K562 (cell line): ENCODE results near the gene NKIRAS1. TPM values are rescaled to one million over a fixed set of nuclear protein-coding genes. Genes with fewer than 3 reads are reported as not detected.

Source experiments
- ATAC-seq: fragments of 200-7000 bp; cut with Tn5 transposase; 3 replicates; pipeline ENCODE4 v1.9.1; 2020; ENCODE audit warnings: moderate library complexity
- BruUV-seq: library from RNA; stranded (reverse); fragments of 400-500 nt; replicated peaks from 2 replicates; lab custom pipeline; 2021; lab: Mats Ljungman, UMichigan
- CTCF ChIA-PET: fragments of 300-600 bp; formaldehyde crosslinking; extraction: SDS; loops from one replicate; lab custom pipeline; 2021; ENCODE audit warnings: low intra/inter-chr PET ratio; lab: Yijun Ruan, JAX
- POLR2A ChIA-PET: fragments of 300-600, 350-650 bp; sonication (Branson Sonifier 250); formaldehyde crosslinking; extraction: SDS; loops from one replicate; lab custom pipeline; 2021; ENCODE audit warnings: antibody characterized with exemption, inconsistent platforms; lab: Yijun Ruan, JAX
- DNase-seq, 4 experiments: peaks; one replicate each; pipeline versions ENCODE4 v3.0.0 to v3.0.0-alpha.2; 2011 to 2018; ENCODE audit warnings: low spot score in 3 of 4, mixed read lengths in 3 of 4; ENCODE audit errors: extremely low read depth in 1 of 4
- FAIRE-seq: peaks from 2 replicates; lab custom pipeline; 2011; peaks lifted over from hg19 to GRCh38; lab: Jason Lieb, UNC
- H2AFZ ChIP-seq: 2 replicates; pipeline ENCODE4 v1.6.0; 2011; ENCODE audit warnings: low read depth, low read length, control low read depth, inconsistent platforms
- H3K27ac ChIP-seq: fragments of 200-600 bp; 3 replicates; pipeline ENCODE4 v1.8.0; 2011; ENCODE audit warnings: low read depth, mild to moderate bottlenecking, control low read depth, inconsistent platforms, low read length, moderate library complexity, mixed read lengths; ENCODE audit errors: extremely low read depth
- H3K27me3 ChIP-seq, 2 experiments: fragments of 300-600 bp in 1 of 2; 2 replicates in 1 of 2; 3 replicates in 1 of 2; pipeline versions ENCODE4 v1.6.0 to v1.8.0; 2011; ENCODE audit warnings: inconsistent platforms in 2 of 2, low read length in 2 of 2, mild to moderate bottlenecking in 1 of 2, mixed read lengths in 1 of 2, moderate library complexity in 1 of 2; ENCODE audit not compliant: control insufficient read depth in 2 of 2, insufficient read depth in 2 of 2
- H3K36me3 ChIP-seq: fragments of 300-600 bp; 3 replicates; pipeline ENCODE4 v1.8.0; 2011; ENCODE audit warnings: mild to moderate bottlenecking, low read length, inconsistent platforms; ENCODE audit not compliant: control insufficient read depth, insufficient read depth
- H3K4me1 ChIP-seq, 2 experiments: fragments of 200-600 bp in 1 of 2; replicated peaks in 1 of 2; 2 replicates in 1 of 2; 3 replicates in 1 of 2; pipeline versions ENCODE4 v1.5.1 to v1.8.0; 2011; ENCODE audit warnings: inconsistent platforms in 2 of 2, low read length in 2 of 2, mild to moderate bottlenecking in 1 of 2, mixed read lengths in 1 of 2, moderate library complexity in 1 of 2; ENCODE audit not compliant: control insufficient read depth in 2 of 2, insufficient read depth in 2 of 2
- H3K4me2 ChIP-seq: 2 replicates; pipeline ENCODE4 v1.6.1; 2011; ENCODE audit warnings: low read length, control low read depth, inconsistent platforms, mixed read lengths; ENCODE audit not compliant: insufficient read depth
- H3K4me3 ChIP-seq: fragments of 200-600 bp; sonication (generic), shearing (Covaris generic); 2 replicates; pipeline ENCODE4 v1.5.1; 2016; ENCODE audit warnings: control low read depth, inconsistent platforms
- H3K79me2 ChIP-seq: fragments of 200-600 bp; 3 replicates; pipeline ENCODE4 v1.8.0; 2011; ENCODE audit warnings: low read length, inconsistent platforms; ENCODE audit not compliant: control insufficient read depth, insufficient read depth
- H3K9ac ChIP-seq, 2 experiments: 2 replicates each; pipeline versions ENCODE4 v1.6.0 to v1.6.1; 2011; ENCODE audit warnings: low read depth in 2 of 2, low read length in 2 of 2, control low read depth in 1 of 2, inconsistent platforms in 1 of 2, mild to moderate bottlenecking in 1 of 2, mixed read lengths in 1 of 2; ENCODE audit not compliant: insufficient read depth in 1 of 2
- H3K9me1 ChIP-seq: one replicate; pipeline ENCODE4 v1.6.0; 2011; ENCODE audit warnings: inconsistent platforms, mild to moderate bottlenecking, low read length, moderate library complexity; ENCODE audit not compliant: control insufficient read depth, insufficient read depth
- H3K9me3 ChIP-seq: replicated peaks from 2 replicates; pipeline ENCODE4 v1.5.1; 2011; ENCODE audit warnings: low read depth, low read length, inconsistent platforms; ENCODE audit not compliant: control insufficient read depth, insufficient read depth
- H4K20me1 ChIP-seq: replicated peaks from 2 replicates; pipeline ENCODE4 v1.6.1; 2011; ENCODE audit warnings: low read length, inconsistent platforms, mixed read lengths; ENCODE audit not compliant: control insufficient read depth, insufficient read depth
- CREM ChIP-seq: IDR thresholded peaks from 2 replicates; pipeline ENCODE4 v1.6.1; 2014; ENCODE audit warnings: antibody characterized with exemption, low read depth
- CTCF ChIP-seq, 3 experiments: IDR thresholded peaks in 2 of 3; conservative IDR thresholded peaks in 1 of 3; 2 replicates each; pipeline ENCODE4 v1.5.1; 2011 to 2012; ENCODE audit warnings: low read length in 3 of 3, mild to moderate bottlenecking in 3 of 3, control low read depth in 2 of 3, improper control_type of control experiment in 1 of 3, inconsistent platforms in 1 of 3, low read depth in 1 of 3, mixed read lengths in 1 of 3, moderate library complexity in 1 of 3; ENCODE audit not compliant: insufficient read depth in 2 of 3
- ELK1 ChIP-seq: sonication (generic); formaldehyde crosslinking; IDR thresholded peaks from 2 replicates; pipeline ENCODE4 v1.8.1; 2022; ENCODE audit warnings: missing genetic modification reagents
- FOSL1 ChIP-seq: fragments of 200-800 bp; sonication (Bioruptor generic); conservative IDR thresholded peaks from 2 replicates; pipeline ENCODE4 v1.6.1; 2016; ENCODE audit warnings: missing genetic modification characterization, missing compliant biosample characterization
- JUND ChIP-seq, 2 experiments: IDR thresholded peaks; 2 replicates in 1 of 2; 3 replicates in 1 of 2; pipeline ENCODE4 v1.6.1; 2011; ENCODE audit warnings: borderline replicate concordance in 2 of 2, low read depth in 2 of 2, low read length in 2 of 2, improper control_type of control experiment in 1 of 2, missing biosample characterization in 1 of 2, missing genetic modification characterization in 1 of 2, missing genetic modification reagents in 1 of 2
- LCOR ChIP-seq: sonication (generic); formaldehyde crosslinking; IDR thresholded peaks from 2 replicates; pipeline ENCODE4 v1.8.0; 2022; ENCODE audit warnings: mild to moderate bottlenecking, missing genetic modification reagents
- NUFIP1 ChIP-seq: fragments of 450-650 bp; IDR thresholded peaks from 2 replicates; pipeline ENCODE4 v1.6.1; 2018; ENCODE audit not compliant: partially characterized antibody
- POLR3G ChIP-seq: IDR thresholded peaks from 2 replicates; pipeline ENCODE4 v1.6.1; 2011; ENCODE audit not compliant: insufficient read length, insufficient replicate concordance; ENCODE audit errors: extremely low read depth
- PRPF4 ChIP-seq: fragments of 200-400 bp; formaldehyde crosslinking; IDR thresholded peaks from one replicate; pipeline ENCODE4 v1.6.1; 2017; ENCODE audit warnings: low read length, low read depth, mild to moderate bottlenecking; ENCODE audit not compliant: insufficient read depth, poor library complexity, severe bottlenecking
- PTRF ChIP-seq: fragments of 450-650 bp; IDR thresholded peaks from 2 replicates; pipeline ENCODE4 v1.6.1; 2016; ENCODE audit warnings: mild to moderate bottlenecking, missing genetic modification characterization, missing compliant biosample characterization
- RAD21 ChIP-seq, 2 experiments: fragments of 250-450 bp in 1 of 2; fragments of 450-650 bp in 1 of 2; sonication (Bioruptor Pico) in 1 of 2; formaldehyde crosslinking in 1 of 2; IDR thresholded peaks in 1 of 2; conservative IDR thresholded peaks in 1 of 2; 2 replicates each; pipeline versions ENCODE4 v1.4.0 to v1.8.0; 2020 to 2022; ENCODE audit warnings: mild to moderate bottlenecking in 2 of 2, moderate library complexity in 1 of 2
- YY1 ChIP-seq, 3 experiments: IDR thresholded peaks; 2 replicates each; pipeline ENCODE4 v1.6.1; 2011; ENCODE audit warnings: low read length in 2 of 3, mild to moderate bottlenecking in 2 of 3, moderate library complexity in 2 of 3, borderline replicate concordance in 1 of 3, control low read depth in 1 of 3, low read depth in 1 of 3; ENCODE audit not compliant: insufficient read depth in 3 of 3, insufficient replicate concordance in 2 of 3, control insufficient read depth in 1 of 3, insufficient read length in 1 of 3; ENCODE audit errors: extremely low read depth in 1 of 3
- WGBS: fragments of 100-300 bp; shearing (Covaris generic); methylation state at CpG from one replicate; pipeline ENCODE4 v1.1.6; 2016; ENCODE audit warnings: low coverage, mixed read lengths; ENCODE audit not compliant: insufficient coverage; ENCODE audit errors: missing lambda C conversion rate; 5-methylcytosine and 5-hydroxymethylcytosine counted together
- in situ Hi-C: fragments of 300-500 bp; cut with MboI; formaldehyde crosslinking; loops from 4 replicates; pipeline ENCODE4 v1.15.0; 2018; ENCODE audit warnings: inconsistent platforms, mixed read lengths
- intact Hi-C: fragments of 100-400 bp; cut with micrococcal nuclease; formaldehyde crosslinking; loops from 2 replicates; pipeline ENCODE4 v1.14.2; 2022
- polyA plus RNA-seq, 8 experiments: library from polyadenylated mRNA; depleted of rRNA in 4 of 8; stranded (reverse) in 5 of 8; unstranded in 3 of 8; fragments of >200 nt; fragmentation: Nextera tagmentation in 2 of 8; fragmentation: Illumina TruSeq in 1 of 8; extraction: Ambion mirVana in 2 of 8; extraction: Trizol in 1 of 8; gene quantifications; 2 replicates each; pipeline versions ENCODE4 v1.2.1 to v1.2.3, GENCODE V29; 2011 to 2014; ENCODE audit warnings: inconsistent platforms in 1 of 8, missing spikeins in 1 of 8
- total RNA-seq, 7 experiments: library from RNA; depleted of rRNA in 6 of 7; stranded (reverse); fragments of >200 nt in 6 of 7; fragmentation: Illumina TruSeq in 2 of 7; extraction: Trizol in 2 of 7; gene quantifications; 2 replicates each; pipeline versions ENCODE4 v1.2.1 to v1.2.3, GENCODE V29; 2011 to 2021; ENCODE audit warnings: low replicate concordance in 1 of 7

NKIRAS1 gene
- total and polyA plus RNA-seq, 9 of the 15 experiments (the other 6 are each of a cell fraction or from before 2014, with no cell fraction given), result 5.1 to 10.3 (median 6.3) TPM

GRCh38 chr3:23867400-23867799 is 49.4 kb downstream of the NKIRAS1 start:
- intact Hi-C loops, result loop anchor here (5.0 kb wide), 1 partner anchor 60 kb away; the partner anchor contains the start of gene UBE2E1
- H3K9me3 ChIP-seq, result no peaks in the 10 kb centered on the region
- peaks cover 34% of the 10 kb centered on the region for H3K79me2 ChIP-seq
- FAIRE-seq (no peak), DNase-seq (no peak), ATAC-seq (no peak)
- no TSS peak for BruUV-seq
- H3K27ac ChIP-seq, result no peak overlapping the region
- peaks cover 5% of the 10 kb centered on the region; the same call in 1 of the 3 replicates for H3K36me3 ChIP-seq
- no peaks in the 10 kb centered on the region for H3K9me1 ChIP-seq
- H3K27me3 ChIP-seq, result no peaks in the 10 kb centered on the region
- TF ChIP-seq PTRF (tag) (no peak), CTCF (IDR thresholded peaks at IDR 0.05 in 2 of 3, conservative IDR thresholded peaks at IDR 0.05 in 1 of 3; ENCODE audit: insufficient read depth in 2 of 3, low read depth in 1 of 3, low read length in 3 of 3) (peak in 1 of 3 experiments; percentile 42; a peak in 2 of 6 replicates), NUFIP1 (no peak), LCOR (CRISPR knock-in tag) (no peak), POLR3G (no peak), PRPF4 (no peak), FOSL1 (tag) (no peak), CREM (no peak), ELK1 (CRISPR knock-in tag) (no peak), RAD21 (CRISPR knock-in tag; conservative IDR thresholded peaks at IDR 0.05 in 1 of 2, IDR thresholded peaks at IDR 0.05 in 1 of 2) (peak; percentile 25 to 28; a peak in 2 of 4 replicates), JUND (IDR thresholded peaks at IDR 0.05; ENCODE audit: borderline replicate concordance, low read depth, low read length) (no peak), JUND (tag; IDR thresholded peaks at IDR 0.05; ENCODE audit: borderline replicate concordance, low read depth, low read length) (no peak), YY1 (IDR thresholded peaks at IDR 0.05; ENCODE audit: borderline replicate concordance in 1 of 3, control insufficient read depth in 1 of 3, extremely low read depth in 1 of 3, insufficient read depth in 3 of 3, insufficient read length in 1 of 3, insufficient replicate concordance in 2 of 3, low read depth in 1 of 3, low read length in 2 of 3) (no peak)
- in situ Hi-C loops, result no loop called here
- CTCF ChIA-PET, result no interaction called here
- POLR2A ChIA-PET, result no interaction called here
- H4K20me1 ChIP-seq, result peaks cover 7% of the 10 kb centered on the region
- no peak overlapping the region for H2AFZ ChIP-seq
- H3K4me3 ChIP-seq, result no peak overlapping the region
- no peak overlapping the region for H3K4me2 ChIP-seq
- no peak overlapping the region for H3K9ac ChIP-seq
- H3K4me1 ChIP-seq, result no peaks in the 10 kb centered on the region; a peak in 1 of 5 replicates
- 28% methylated on average over 1 of the region's 1 CpG for WGBS
